ENCODE data around the gene BFSP2.
A peak's percentile ranks its signal among the peaks of the same experiment; 100 is the strongest.
"Not testable (repeated sequence)": the region's sequence is repeated elsewhere in the genome, so short reads cannot be mapped to it uniquely, and the experiment has no call there.

Gene BFSP2

DNA sequence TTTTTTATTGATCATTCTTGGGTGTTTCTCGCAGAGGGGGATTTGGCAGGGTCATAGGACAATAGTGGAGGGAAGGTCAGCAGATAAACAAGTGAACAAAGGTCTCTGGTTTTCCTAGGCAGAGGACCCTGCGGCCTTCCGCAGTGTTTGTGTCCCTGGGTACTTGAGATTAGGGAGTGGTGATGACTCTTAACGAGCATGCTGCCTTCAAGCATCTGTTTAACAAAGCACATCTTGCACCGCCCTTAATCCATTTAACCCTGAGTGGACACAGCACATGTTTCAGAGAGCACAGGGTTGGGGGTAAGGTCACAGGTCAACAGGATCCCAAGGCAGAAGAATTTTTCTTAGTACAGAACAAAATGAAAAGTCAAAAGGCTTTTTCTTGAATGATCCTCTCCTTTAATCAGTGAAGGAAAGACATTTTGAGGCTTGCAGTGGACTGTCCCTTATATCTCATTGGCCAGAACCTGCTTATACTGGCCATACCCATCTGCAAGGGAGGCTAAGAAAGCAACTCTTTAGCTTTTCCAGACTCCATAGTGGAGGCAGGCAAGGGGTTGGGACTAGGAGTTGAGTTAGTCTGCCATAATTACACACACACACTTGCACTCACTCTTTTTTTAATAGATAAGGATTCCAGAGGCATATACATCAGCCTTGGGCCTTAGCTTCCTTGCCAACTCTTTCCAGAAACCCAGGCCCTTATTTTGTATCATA lies 73.8 kb downstream of the BFSP2 start:
- H3K36me3 ChIP-seq (ENCODE audit: control insufficient read depth, insufficient read depth, low read length); H3K27me3 ChIP-seq (ENCODE audit: control insufficient read depth, insufficient read depth, low read length); H3K4me3 ChIP-seq (ENCODE audit: low read depth, low read length); H3K9me3 ChIP-seq (ENCODE audit: control insufficient read depth, insufficient read depth, low read length); H3K9ac ChIP-seq (ENCODE audit: low read depth, low read length): not testable (repeated sequence)
- Histone ChIP-seq H3K27ac (ENCODE audit: low read depth, low read length) (peak overlapping the region; percentile 61), H3K4me1 (ENCODE audit: control insufficient read depth, insufficient read depth, low read length) (peaks cover 19% of the 10 kb centered on the region)

DNA sequence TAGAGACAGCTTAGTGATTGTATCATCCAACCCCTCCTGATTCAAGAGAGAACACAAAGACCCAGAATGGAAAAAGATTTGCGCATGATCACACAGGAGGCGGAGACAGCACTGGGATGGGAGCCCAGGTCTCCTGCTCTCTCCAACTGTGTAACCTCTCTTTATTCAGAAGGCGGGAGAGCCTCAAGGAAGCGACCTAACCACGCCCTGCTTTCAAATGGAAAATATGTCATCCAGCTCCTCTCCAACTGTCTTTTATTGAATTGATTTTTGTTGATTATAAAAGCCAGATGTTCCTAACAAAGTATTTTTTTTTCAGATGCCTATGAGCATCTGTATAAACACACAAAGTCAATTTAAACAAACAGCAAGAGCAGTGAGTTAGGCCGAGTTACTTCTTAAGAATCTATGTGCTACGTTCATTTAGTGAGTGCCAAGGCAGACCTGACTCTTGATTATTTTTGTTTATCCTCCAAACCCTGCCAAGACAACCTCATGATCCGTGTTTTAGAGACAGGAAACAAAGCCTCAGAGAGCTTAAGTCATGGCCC lies 74.5 kb downstream of the BFSP2 start:
- Histone ChIP-seq H3K27ac (ENCODE audit: low read depth, low read length) (no peak overlapping the region), H3K4me1 (ENCODE audit: control insufficient read depth, insufficient read depth, low read length) (peaks cover 19% of the 10 kb centered on the region)

DNA sequence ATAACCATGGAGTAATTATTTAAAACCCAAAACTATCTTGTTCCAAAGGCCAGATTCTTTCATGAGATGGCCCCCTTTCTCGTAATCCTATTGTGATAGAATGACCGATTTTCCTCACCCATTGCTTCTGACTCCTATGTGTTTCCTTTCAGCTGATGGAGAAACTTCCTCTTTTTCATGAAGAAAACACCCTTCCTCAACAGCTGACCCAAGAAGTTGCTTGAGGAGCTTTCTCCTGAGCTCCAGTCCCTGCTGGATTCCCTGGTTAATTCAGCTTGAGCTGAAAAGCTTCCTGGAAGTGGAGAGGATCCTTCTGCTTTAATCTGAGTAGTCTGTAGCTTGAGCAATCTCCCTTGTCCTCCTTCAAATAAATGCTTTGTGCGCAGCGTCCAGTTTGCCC lies 75.0 kb downstream of the BFSP2 start:
- no peaks in the 10 kb centered on the region for H3K36me3 ChIP-seq (ENCODE audit: control insufficient read depth, insufficient read depth, low read length)

More for the DNA sequence above, 74.5 kb downstream of the BFSP2 start:
- Histone ChIP-seq H3K9ac (ENCODE audit: low read depth, low read length) (no peak overlapping the region), H3K9me3 (ENCODE audit: control insufficient read depth, insufficient read depth, low read length) (no peaks in the 10 kb centered on the region), H3K4me3 (ENCODE audit: low read depth, low read length) (no peak overlapping the region), H3K27me3 (ENCODE audit: control insufficient read depth, insufficient read depth, low read length) (no peaks in the 10 kb centered on the region), H3K36me3 (ENCODE audit: control insufficient read depth, insufficient read depth, low read length) (no peaks in the 10 kb centered on the region)

DNA sequence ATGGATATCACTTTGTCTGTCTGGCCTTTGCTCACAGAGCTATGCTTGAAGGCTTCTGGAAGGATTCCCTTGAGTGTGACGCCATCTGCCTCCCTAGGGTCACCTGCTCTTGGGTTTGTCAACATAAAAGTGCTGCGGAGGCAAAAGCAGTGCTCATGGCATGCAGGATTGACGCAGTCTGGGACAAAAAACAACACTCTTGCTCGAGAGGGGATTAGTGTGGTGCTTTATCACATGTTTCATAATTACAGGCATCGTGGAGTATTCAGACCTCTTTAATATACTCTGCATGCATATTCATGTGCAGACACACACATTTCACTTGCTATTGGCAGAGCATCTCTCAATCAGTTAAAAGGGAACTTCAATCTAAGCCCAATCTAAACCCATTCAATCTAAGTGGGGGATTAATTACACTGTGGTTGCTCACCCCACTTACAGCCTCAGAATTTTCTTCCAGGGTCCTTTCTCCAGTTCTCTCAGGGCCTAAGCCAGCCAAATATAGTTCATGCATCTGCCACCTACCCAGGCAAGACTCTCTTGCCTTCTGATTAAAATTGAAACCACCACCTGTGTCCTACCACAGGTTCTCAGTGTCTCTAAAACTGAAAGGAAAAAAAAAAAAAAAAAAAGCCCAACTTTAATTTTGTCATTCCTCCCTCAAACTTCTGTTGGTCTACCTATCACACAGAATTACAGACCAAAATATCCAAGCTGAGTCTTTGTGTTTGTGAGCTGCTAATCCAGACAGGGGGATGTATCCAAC lies 75.6 kb downstream of the BFSP2 start:
- H3K4me3 ChIP-seq (ENCODE audit: low read depth, low read length): no peak overlapping the region
- no peaks in the 10 kb centered on the region for H3K27me3 ChIP-seq (ENCODE audit: control insufficient read depth, insufficient read depth, low read length)
- no peaks in the 10 kb centered on the region for H3K9me3 ChIP-seq (ENCODE audit: control insufficient read depth, insufficient read depth, low read length)
- peaks cover 25% of the 10 kb centered on the region for H3K4me1 ChIP-seq (ENCODE audit: control insufficient read depth, insufficient read depth, low read length)
- H3K9ac ChIP-seq (ENCODE audit: low read depth, low read length): no peak overlapping the region
- no peaks in the 10 kb centered on the region for H3K36me3 ChIP-seq (ENCODE audit: control insufficient read depth, insufficient read depth, low read length)
- H3K27ac ChIP-seq (ENCODE audit: low read depth, low read length): no peak overlapping the region

More for the DNA sequence above, 75.0 kb downstream of the BFSP2 start:
- H3K4me1 ChIP-seq (ENCODE audit: control insufficient read depth, insufficient read depth, low read length): peaks cover 19% of the 10 kb centered on the region
- H3K27me3 ChIP-seq (ENCODE audit: control insufficient read depth, insufficient read depth, low read length): no peaks in the 10 kb centered on the region
- no peak overlapping the region for H3K9ac ChIP-seq (ENCODE audit: low read depth, low read length)
- no peak overlapping the region for H3K4me3 ChIP-seq (ENCODE audit: low read depth, low read length)
- H3K9me3 ChIP-seq (ENCODE audit: control insufficient read depth, insufficient read depth, low read length): no peaks in the 10 kb centered on the region
- no peak overlapping the region for H3K27ac ChIP-seq (ENCODE audit: low read depth, low read length)

DNA sequence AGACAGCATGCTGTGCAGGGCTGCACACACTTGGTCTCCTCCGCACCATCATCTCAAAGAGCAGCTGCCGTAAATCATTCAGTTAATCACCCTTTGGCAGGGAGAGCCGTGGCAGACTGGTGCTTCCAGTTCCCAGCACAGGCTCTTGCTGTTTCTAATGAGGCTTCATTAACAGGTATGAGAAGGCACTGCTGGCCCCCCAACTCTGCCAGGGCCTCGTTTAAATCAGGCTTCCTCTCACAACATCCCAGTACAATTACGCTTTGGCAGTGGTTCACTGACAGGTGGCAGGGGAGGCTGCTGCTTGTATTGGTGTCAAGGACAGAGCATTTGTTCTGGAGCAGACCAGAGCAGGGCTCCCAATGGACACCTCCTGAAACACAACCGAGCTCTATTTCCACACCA lies 77.1 kb downstream of the BFSP2 start:
- Histone ChIP-seq H3K9me3 (ENCODE audit: control insufficient read depth, insufficient read depth, low read length) (no peaks in the 10 kb centered on the region), H3K9ac (ENCODE audit: low read depth, low read length) (no peak overlapping the region), H3K27ac (ENCODE audit: low read depth, low read length) (no peak overlapping the region), H3K36me3 (ENCODE audit: control insufficient read depth, insufficient read depth, low read length) (no peaks in the 10 kb centered on the region), H3K4me3 (ENCODE audit: low read depth, low read length) (no peak overlapping the region), H3K4me1 (ENCODE audit: control insufficient read depth, insufficient read depth, low read length) (peaks cover 26% of the 10 kb centered on the region), H3K27me3 (ENCODE audit: control insufficient read depth, insufficient read depth, low read length) (no peaks in the 10 kb centered on the region)

DNA sequence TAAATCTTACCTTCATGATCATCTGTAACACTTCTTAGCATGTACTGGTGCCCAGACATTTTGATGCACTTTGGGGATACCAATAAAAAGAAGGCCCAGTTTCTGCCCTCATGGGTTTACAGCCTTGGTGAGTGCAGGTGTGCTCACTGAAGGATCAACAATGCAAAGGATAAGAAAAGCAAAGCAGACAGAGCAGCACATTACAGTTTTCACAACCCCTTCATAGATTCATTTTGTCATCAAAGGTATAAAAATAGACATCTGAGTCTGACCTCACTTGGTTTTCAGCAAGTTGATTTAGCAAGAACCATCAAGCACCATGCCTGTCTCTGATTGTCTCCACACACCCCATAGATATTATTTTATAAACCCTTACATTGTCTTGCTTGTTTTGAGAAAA lies 77.6 kb downstream of the BFSP2 start:
- H3K27me3 ChIP-seq (ENCODE audit: control insufficient read depth, insufficient read depth, low read length): no peaks in the 10 kb centered on the region
- no peaks in the 10 kb centered on the region for H3K9me3 ChIP-seq (ENCODE audit: control insufficient read depth, insufficient read depth, low read length)
- H3K36me3 ChIP-seq (ENCODE audit: control insufficient read depth, insufficient read depth, low read length): no peaks in the 10 kb centered on the region
- no peak overlapping the region for H3K4me3 ChIP-seq (ENCODE audit: low read depth, low read length)
- H3K9ac ChIP-seq (ENCODE audit: low read depth, low read length): no peak overlapping the region
- no peak overlapping the region for H3K27ac ChIP-seq (ENCODE audit: low read depth, low read length)
- H3K4me1 ChIP-seq (ENCODE audit: control insufficient read depth, insufficient read depth, low read length): peaks cover 26% of the 10 kb centered on the region

DNA sequence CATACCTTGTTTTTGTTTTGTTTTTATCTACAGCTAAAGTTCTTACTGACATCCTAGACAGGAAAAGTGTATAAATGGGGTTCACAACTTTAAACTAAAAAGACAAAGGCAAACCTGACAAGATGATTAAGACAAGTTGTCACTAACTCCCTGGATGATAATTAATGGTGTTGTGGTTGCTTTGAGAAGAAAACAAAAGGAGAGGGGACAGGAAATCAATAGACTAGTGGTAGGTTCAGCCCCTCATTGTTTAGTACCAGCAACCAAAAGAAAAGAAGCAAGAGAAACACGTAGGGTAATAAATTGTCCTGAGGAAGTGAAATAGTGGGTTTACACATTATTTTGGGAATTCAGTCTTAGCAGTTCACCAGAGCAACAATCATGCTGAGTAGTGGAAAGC lies 78.8 kb downstream of the BFSP2 start:
- Histone ChIP-seq H3K4me3 (ENCODE audit: low read depth, low read length) (no peak overlapping the region), H3K27ac (ENCODE audit: low read depth, low read length) (no peak overlapping the region), H3K4me1 (ENCODE audit: control insufficient read depth, insufficient read depth, low read length) (peaks cover 19% of the 10 kb centered on the region), H3K9me3 (ENCODE audit: control insufficient read depth, insufficient read depth, low read length) (no peaks in the 10 kb centered on the region), H3K9ac (ENCODE audit: low read depth, low read length) (no peak overlapping the region), H3K36me3 (ENCODE audit: control insufficient read depth, insufficient read depth, low read length) (no peaks in the 10 kb centered on the region), H3K27me3 (ENCODE audit: control insufficient read depth, insufficient read depth, low read length) (no peaks in the 10 kb centered on the region)

DNA sequence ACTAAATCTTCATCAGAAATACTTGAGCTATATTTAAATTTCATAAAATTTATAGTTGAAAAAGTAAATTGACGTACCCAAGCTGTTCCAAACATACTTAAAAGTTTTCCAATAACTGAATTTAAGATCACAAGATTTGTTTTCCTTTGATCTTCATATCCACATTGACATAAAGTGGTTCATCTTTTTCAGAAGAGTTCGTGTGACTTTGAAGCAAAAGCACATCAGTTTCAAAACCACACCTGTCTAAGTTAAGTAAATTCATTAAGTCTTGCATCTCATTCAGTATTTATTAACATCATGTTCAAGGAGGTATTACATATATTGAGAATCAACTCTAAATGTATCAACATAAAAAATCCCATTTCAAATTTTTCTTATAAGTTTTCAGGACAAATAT lies 79.5 kb downstream of the BFSP2 start:
- Histone ChIP-seq H3K4me3 (ENCODE audit: low read depth, low read length) (no peak overlapping the region), H3K27ac (ENCODE audit: low read depth, low read length) (no peak overlapping the region), H3K4me1 (ENCODE audit: control insufficient read depth, insufficient read depth, low read length) (peaks cover 11% of the 10 kb centered on the region)

DNA sequence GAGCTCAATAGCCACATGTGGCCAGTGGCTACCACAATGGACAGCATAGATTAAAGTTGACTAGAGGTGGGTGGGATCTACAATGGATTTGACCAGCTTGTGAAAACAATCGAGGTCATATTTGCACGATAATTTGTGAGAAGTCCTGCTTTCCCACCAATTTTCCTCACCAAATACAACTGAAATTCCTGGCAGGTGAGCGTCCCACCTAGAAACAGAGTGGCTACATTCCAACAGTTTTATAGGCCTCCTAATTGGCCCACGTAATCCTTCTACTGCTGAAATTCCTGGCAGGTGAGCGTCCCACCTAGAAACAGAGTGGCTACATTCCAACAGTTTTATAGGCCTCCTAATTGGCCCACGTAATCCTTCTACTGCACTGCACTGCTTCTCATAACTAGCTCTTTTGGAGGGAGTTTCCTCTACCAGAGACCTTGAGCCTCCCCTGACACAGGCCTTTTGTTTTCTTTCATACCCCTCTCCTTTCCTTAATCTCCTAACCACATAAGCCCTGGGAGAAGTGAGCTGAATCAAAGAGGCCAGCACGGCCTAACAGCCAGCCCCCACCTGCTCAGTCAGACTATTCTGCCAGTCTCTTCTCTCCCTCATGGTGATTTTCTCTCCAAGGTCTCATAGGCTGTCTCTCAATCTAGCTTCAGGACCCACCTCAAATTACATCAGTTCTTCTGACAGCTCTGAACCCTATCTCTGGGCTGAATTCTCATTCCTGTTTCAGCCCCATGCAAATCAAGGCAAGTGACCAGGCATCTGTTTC lies 80.2 kb downstream of the BFSP2 start:
- peaks cover 7% of the 10 kb centered on the region; the same call in 1 of the 2 replicates for H3K4me1 ChIP-seq (ENCODE audit: control insufficient read depth, insufficient read depth, low read length)
- H3K9ac ChIP-seq (ENCODE audit: low read depth, low read length): no peak overlapping the region

More for the DNA sequence above, 79.5 kb downstream of the BFSP2 start:
- Histone ChIP-seq H3K9me3 (ENCODE audit: control insufficient read depth, insufficient read depth, low read length) (no peaks in the 10 kb centered on the region), H3K27me3 (ENCODE audit: control insufficient read depth, insufficient read depth, low read length) (no peaks in the 10 kb centered on the region), H3K36me3 (ENCODE audit: control insufficient read depth, insufficient read depth, low read length) (no peaks in the 10 kb centered on the region), H3K9ac (ENCODE audit: low read depth, low read length) (no peak overlapping the region)

DNA sequence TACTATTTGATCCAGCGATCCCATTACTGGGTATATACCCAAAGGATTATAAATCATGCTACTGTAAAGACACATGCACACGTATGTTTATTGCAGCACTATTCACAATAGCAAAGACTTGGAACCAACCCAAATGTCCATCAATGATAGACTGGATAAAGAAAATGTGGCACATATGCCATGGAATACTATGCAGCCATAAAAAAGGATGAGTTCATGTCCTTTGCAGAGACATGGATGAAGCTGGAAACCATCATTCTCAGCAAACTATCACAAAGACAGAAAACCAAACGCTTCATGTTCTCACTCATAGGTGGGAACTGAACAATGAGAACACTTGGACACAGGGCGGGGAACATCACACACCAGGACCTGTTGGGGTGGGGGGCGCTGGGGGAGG lies 82.6 kb downstream of the BFSP2 start:
- not testable (repeated sequence) for H3K4me1 ChIP-seq (ENCODE audit: control insufficient read depth, insufficient read depth, low read length); H3K9ac ChIP-seq (ENCODE audit: low read depth, low read length); H3K27ac ChIP-seq (ENCODE audit: low read depth, low read length); H3K27me3 ChIP-seq (ENCODE audit: control insufficient read depth, insufficient read depth, low read length); H3K4me3 ChIP-seq (ENCODE audit: low read depth, low read length); H3K36me3 ChIP-seq (ENCODE audit: control insufficient read depth, insufficient read depth, low read length)
- peaks cover 17% of the 10 kb centered on the region for H3K9me3 ChIP-seq (ENCODE audit: control insufficient read depth, insufficient read depth, low read length)

More for the DNA sequence above, 80.2 kb downstream of the BFSP2 start:
- Histone ChIP-seq H3K27ac (ENCODE audit: low read depth, low read length) (no peak overlapping the region), H3K4me3 (ENCODE audit: low read depth, low read length) (no peak overlapping the region), H3K9me3 (ENCODE audit: control insufficient read depth, insufficient read depth, low read length) (0 out of 2 replicates have a peak, but pooled peaks cover under 1% of the 10 kb centered on the region), H3K36me3 (ENCODE audit: control insufficient read depth, insufficient read depth, low read length) (no peaks in the 10 kb centered on the region), H3K27me3 (ENCODE audit: control insufficient read depth, insufficient read depth, low read length) (no peaks in the 10 kb centered on the region)
